ENCODE data around the gene DSCAM.

DSCAM gene

GRCh38 chr21:40840401-40841125 lies 6.4 kb downstream of the DSCAM start:
- no peak for DNase-seq (ENCODE audit: low read depth, low spot score)

- DNase-seq (ENCODE audit: low read depth, low spot score), result no peak
Measured at GRCh38 chr21:40839521-40839920, 7.4 kb downstream of the DSCAM start.

GRCh38 chr21:40837456-40837855 lies 9.5 kb downstream of the DSCAM start:
- DNase-seq (ENCODE audit: low read depth, low spot score), result no peak

GRCh38 chr21:40835184-40835694 lies 11.7 kb downstream of the DSCAM start:
- DNase-seq (ENCODE audit: low read depth, low spot score), result no peak

- no peak for DNase-seq (ENCODE audit: low read depth, low spot score)
Measured at GRCh38 chr21:40833184-40833583, 13.8 kb downstream of the DSCAM start.

GRCh38 chr21:40832316-40832715 lies 14.6 kb downstream of the DSCAM start:
- DNase-seq (ENCODE audit: low read depth, low spot score), result no peak

GRCh38 chr21:40830836-40831235 lies 16.1 kb downstream of the DSCAM start:
- DNase-seq (ENCODE audit: low read depth, low spot score), result no peak

GRCh38 chr21:40829791-40830190 lies 17.2 kb downstream of the DSCAM start:
- no peak for DNase-seq (ENCODE audit: low read depth, low spot score)

GRCh38 chr21:40829308-40829707 lies 17.6 kb downstream of the DSCAM start:
- no peak for DNase-seq (ENCODE audit: low read depth, low spot score)

- no peak for DNase-seq (ENCODE audit: low read depth, low spot score)
Measured at GRCh38 chr21:40827509-40827908, 19.4 kb downstream of the DSCAM start.

- DNase-seq (ENCODE audit: low read depth, low spot score), result no peak
Measured at GRCh38 chr21:40819071-40819900, 27.7 kb downstream of the DSCAM start.

GRCh38 chr21:40813918-40814317 lies 33.0 kb downstream of the DSCAM start:
- DNase-seq (ENCODE audit: low read depth, low spot score), result no peak

- DNase-seq (ENCODE audit: low read depth, low spot score), result no peak
Measured at GRCh38 chr21:40809673-40810197, 37.2 kb downstream of the DSCAM start.

GRCh38 chr21:40803101-40803500 lies 43.9 kb downstream of the DSCAM start:
- DNase-seq (ENCODE audit: low read depth, low spot score), result no peak

- DNase-seq (ENCODE audit: low read depth, low spot score), result no peak
Measured at GRCh38 chr21:40800126-40800525, 46.8 kb downstream of the DSCAM start.

GRCh38 chr21:40797891-40798290 lies 49.1 kb downstream of the DSCAM start:
- DNase-seq (ENCODE audit: low read depth, low spot score), result no peak

GRCh38 chr21:40797410-40797809 lies 49.5 kb downstream of the DSCAM start:
- no peak for DNase-seq (ENCODE audit: low read depth, low spot score)

GRCh38 chr21:40796464-40796863 lies 50.5 kb downstream of the DSCAM start:
- no peak for DNase-seq (ENCODE audit: low read depth, low spot score)

- DNase-seq (ENCODE audit: low read depth, low spot score), result no peak
Measured at GRCh38 chr21:40795313-40795712, 51.6 kb downstream of the DSCAM start.

GRCh38 chr21:40792691-40793456 lies 54.1 kb downstream of the DSCAM start:
- no peak for DNase-seq (ENCODE audit: low read depth, low spot score)

GRCh38 chr21:40788635-40789034 lies 58.3 kb downstream of the DSCAM start:
- no peak for DNase-seq (ENCODE audit: low read depth, low spot score)

- DNase-seq (ENCODE audit: low read depth, low spot score), result no peak
Measured at GRCh38 chr21:40783404-40783803, 63.6 kb downstream of the DSCAM start.

Data from brain pericyte (primary cell).